Prostate gland (tissue), 2 donors: ENCODE measurements around the gene HPS5.

Experiments
- POLR2A ChIP-seq: fragments of 450-650 bp; IDR thresholded peaks from one replicate; pipeline ENCODE4 v1.6.1; 2016; ENCODE audit warnings: antibody characterized with exemption, mild to moderate bottlenecking
- POLR2AphosphoS5 ChIP-seq: sonication (generic); formaldehyde crosslinking; IDR thresholded peaks from one replicate; pipeline ENCODE4 v1.6.1; 2017; ENCODE audit warnings: antibody characterized with exemption
- TF ChIP-seq, protein P1 (sequence below), 4 experiments: fragments of 200-600 bp in 2 of 4; fragments of 450-650 bp in 2 of 4; sonication (generic) in 2 of 4; IDR thresholded peaks; 1 replicate in 3 of 4; 2 replicates in 1 of 4; pipeline ENCODE4 v1.5.1; 2016 to 2019; ENCODE audit warnings: antibody characterized with exemption in 4 of 4, mild to moderate bottlenecking in 2 of 4, moderate library complexity in 2 of 4

DNA sequence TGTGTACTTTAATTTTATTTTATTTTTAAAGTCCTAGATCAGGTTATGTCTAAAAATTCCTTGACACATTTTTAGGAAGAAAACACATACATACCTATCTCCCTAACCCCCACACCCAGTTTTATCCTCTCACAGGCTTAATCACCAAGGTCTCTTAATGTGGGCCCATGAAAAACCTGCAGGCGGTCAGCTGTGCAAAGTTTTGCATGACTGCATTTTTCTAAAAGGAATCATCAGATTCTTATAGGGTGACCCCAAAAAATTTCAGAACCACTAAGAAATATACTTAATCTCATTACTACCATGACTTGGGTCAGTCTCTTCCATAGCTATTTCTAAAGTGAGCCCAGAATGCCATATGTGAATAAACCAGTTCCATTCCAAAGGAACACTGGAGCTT lies 36.1 kb downstream of the HPS5 start:
- no peak for TF ChIP-seq POLR2A
- TF ChIP-seq, protein P1, sequence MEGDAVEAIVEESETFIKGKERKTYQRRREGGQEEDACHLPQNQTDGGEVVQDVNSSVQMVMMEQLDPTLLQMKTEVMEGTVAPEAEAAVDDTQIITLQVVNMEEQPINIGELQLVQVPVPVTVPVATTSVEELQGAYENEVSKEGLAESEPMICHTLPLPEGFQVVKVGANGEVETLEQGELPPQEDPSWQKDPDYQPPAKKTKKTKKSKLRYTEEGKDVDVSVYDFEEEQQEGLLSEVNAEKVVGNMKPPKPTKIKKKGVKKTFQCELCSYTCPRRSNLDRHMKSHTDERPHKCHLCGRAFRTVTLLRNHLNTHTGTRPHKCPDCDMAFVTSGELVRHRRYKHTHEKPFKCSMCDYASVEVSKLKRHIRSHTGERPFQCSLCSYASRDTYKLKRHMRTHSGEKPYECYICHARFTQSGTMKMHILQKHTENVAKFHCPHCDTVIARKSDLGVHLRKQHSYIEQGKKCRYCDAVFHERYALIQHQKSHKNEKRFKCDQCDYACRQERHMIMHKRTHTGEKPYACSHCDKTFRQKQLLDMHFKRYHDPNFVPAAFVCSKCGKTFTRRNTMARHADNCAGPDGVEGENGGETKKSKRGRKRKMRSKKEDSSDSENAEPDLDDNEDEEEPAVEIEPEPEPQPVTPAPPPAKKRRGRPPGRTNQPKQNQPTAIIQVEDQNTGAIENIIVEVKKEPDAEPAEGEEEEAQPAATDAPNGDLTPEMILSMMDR (IDR thresholded peaks at IDR 0.05), result no peak
- TF ChIP-seq POLR2AphosphoS5, result no peak
